Measurements from ENCODE around the gene ATL1. TPM values are rescaled to one million over a fixed set of nuclear protein-coding genes. Genes with fewer than 3 reads are reported as not detected.

The ATL1 gene
- total and polyA plus RNA-seq, 2 of the 8 experiments (the other 6 are each of a cell fraction or from before 2014, with no cell fraction given): 4.0 to 5.9 TPM

GRCh38 chr14:50532502-50533240 is 27.3 kb upstream of the ATL1 start, which contains the start of gene MAP4K5 (continued):
- no peak for TF ChIP-seq JUN (IDR thresholded peaks at IDR 0.05; ENCODE audit: low read depth, low read length)

Measured in H1 (cell line).